ENCODE measurements around the gene UGT3A1. TPM values are rescaled to one million over a fixed set of nuclear protein-coding genes. Genes with fewer than 3 reads are reported as not detected.
"Not testable (repeated sequence)": the region's sequence is repeated elsewhere in the genome, so short reads cannot be mapped to it uniquely, and the experiment has no call there.

Gene UGT3A1
- total RNA-seq, 1 donor from 2014 or later: not detected

- peaks cover 41% of the 10 kb centered on the region for H3K27me3 Mint-ChIP-seq (ENCODE audit: low read depth)
- no peak for DNase-seq (ENCODE audit: low spot score)
- no peak overlapping the region for H3K4me3 Mint-ChIP-seq (ENCODE audit: unreplicated experiment)
- no peak overlapping the region for H3K27ac Mint-ChIP-seq (ENCODE audit: unreplicated experiment)
- no peaks in the 10 kb centered on the region for H3K9me3 Mint-ChIP-seq (ENCODE audit: low read depth)
- no peaks in the 10 kb centered on the region for H3K4me1 Mint-ChIP-seq (ENCODE audit: low read depth)
- no peaks in the 10 kb centered on the region for H3K36me3 Mint-ChIP-seq (ENCODE audit: low read depth)
- TF ChIP-seq CTCF (IDR thresholded peaks at IDR 0.05): no peak
Observed at GRCh38 chr5:35988529-35988928, 2.7 kb downstream of the UGT3A1 start.

GRCh38 chr5:35987776-35988175, 3.4 kb downstream of the UGT3A1 start:
- no peak for TF ChIP-seq CTCF (IDR thresholded peaks at IDR 0.05)
- Mint-ChIP-seq H3K9me3 (ENCODE audit: low read depth) (no peaks in the 10 kb centered on the region), H3K27me3 (ENCODE audit: low read depth) (peaks cover 39% of the 10 kb centered on the region), H3K36me3 (ENCODE audit: low read depth) (no peaks in the 10 kb centered on the region), H3K27ac (ENCODE audit: unreplicated experiment) (no peak overlapping the region), H3K4me3 (ENCODE audit: unreplicated experiment) (no peak overlapping the region), H3K4me1 (ENCODE audit: low read depth) (no peaks in the 10 kb centered on the region)
- DNase-seq (ENCODE audit: low spot score): no peak

- Mint-ChIP-seq H3K4me3 (ENCODE audit: unreplicated experiment) (no peak overlapping the region), H3K9me3 (ENCODE audit: low read depth) (peaks cover 10% of the 10 kb centered on the region), H3K27ac (ENCODE audit: unreplicated experiment) (no peak overlapping the region), H3K36me3 (ENCODE audit: low read depth) (no peaks in the 10 kb centered on the region), H3K4me1 (ENCODE audit: low read depth) (no peaks in the 10 kb centered on the region), H3K27me3 (ENCODE audit: low read depth) (peaks cover under 1% of the 10 kb centered on the region)
- no peak for TF ChIP-seq CTCF (IDR thresholded peaks at IDR 0.05)
- DNase-seq (ENCODE audit: low spot score): no peak
Observed at GRCh38 chr5:35979715-35980114, 11.5 kb downstream of the UGT3A1 start.

GRCh38 chr5:35976859-35977258, 14.3 kb downstream of the UGT3A1 start:
- not testable (repeated sequence) for H3K4me1 Mint-ChIP-seq (ENCODE audit: low read depth); H3K4me3 Mint-ChIP-seq (ENCODE audit: unreplicated experiment); H3K27me3 Mint-ChIP-seq (ENCODE audit: low read depth); DNase-seq (ENCODE audit: low spot score); H3K9me3 Mint-ChIP-seq (ENCODE audit: low read depth); H3K27ac Mint-ChIP-seq (ENCODE audit: unreplicated experiment); H3K36me3 Mint-ChIP-seq (ENCODE audit: low read depth)

GRCh38 chr5:35974570-35974969, 16.6 kb downstream of the UGT3A1 start:
- Mint-ChIP-seq H3K9me3 (ENCODE audit: low read depth) (peaks cover 5% of the 10 kb centered on the region), H3K27ac (ENCODE audit: unreplicated experiment) (no peak overlapping the region)
- no peak for DNase-seq (ENCODE audit: low spot score)

More at GRCh38 chr5:35974570-35974969, 16.6 kb downstream of the UGT3A1 start:
- H3K4me3 Mint-ChIP-seq (ENCODE audit: unreplicated experiment): no peak overlapping the region
- no peaks in the 10 kb centered on the region for H3K36me3 Mint-ChIP-seq (ENCODE audit: low read depth)
- H3K4me1 Mint-ChIP-seq (ENCODE audit: low read depth): no peaks in the 10 kb centered on the region
- no peak for TF ChIP-seq CTCF (IDR thresholded peaks at IDR 0.05)
- H3K27me3 Mint-ChIP-seq (ENCODE audit: low read depth): peaks cover 6% of the 10 kb centered on the region

Data from chondrocyte (in vitro differentiated cells).